Measurements from ENCODE around the gene FBXL7.

Gene FBXL7

DNA sequence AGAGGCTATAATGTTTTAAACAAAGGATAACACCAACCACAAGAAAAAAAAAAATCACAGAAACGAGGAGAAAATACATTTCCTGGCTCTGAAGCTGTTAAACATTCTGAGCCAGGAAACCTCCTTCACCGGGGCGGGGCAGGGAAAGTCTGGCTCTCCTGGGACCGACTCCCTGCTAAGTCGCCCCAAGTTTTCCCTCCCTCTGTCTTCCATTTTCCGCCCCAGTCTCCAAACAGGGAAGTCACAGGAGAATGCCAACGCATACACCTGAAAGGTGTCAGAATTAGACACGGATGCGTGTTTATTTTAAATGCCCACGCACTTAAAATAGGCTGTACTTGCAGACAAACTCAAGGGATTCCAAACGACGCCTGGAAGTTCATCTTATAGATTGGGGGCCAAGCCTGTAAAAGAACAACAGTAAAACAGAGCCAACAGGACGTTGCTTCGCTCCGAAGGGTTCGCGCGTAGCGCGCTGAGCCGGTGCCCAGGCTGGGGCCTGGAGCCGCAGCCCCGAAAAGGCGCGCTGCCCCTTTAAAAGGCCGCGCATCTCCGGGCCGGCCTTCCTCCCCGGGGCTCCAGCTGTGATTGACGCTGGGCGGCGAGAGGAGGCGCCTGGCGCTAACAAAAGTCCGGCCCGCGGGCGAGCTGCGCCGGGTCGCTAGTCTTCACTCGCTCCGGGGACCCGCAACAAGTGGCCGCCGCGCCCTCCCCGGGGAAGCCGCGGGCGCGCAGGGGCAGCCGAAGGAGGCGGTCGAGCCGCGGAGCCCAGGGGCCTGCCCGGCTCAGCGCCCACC, at the start of gene FBXL7:
Gene FBXL7 (plus strand): TSS at position 653 of the 797 bp plus-strand sequence.
- DNase-seq, result no peak

DNA sequence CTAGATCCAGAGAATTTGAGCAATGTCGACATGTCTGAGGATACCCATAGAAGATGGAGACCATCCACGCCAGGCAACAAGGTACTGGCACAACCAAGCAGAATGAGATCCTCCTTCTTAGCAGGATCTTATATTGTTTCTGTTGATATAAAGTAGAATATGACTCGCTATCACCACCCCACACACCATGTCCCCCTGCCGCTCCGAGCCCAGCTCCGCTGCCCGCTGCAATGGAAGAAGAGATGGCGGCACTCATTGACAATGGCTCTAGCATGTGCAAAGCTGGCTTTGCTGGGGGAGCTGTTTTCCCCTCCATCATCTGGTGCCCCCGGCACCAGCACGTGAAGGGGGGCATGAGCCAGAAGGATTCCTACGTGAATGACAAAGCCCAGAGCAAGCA, 49.5 kb upstream of the FBXL7 start:
- no peak for DNase-seq

GRCh38 chr5:15450949-15451348, 49.0 kb upstream of the FBXL7 start:
- DNase-seq, result no peak

GRCh38 chr5:15452030-15452429, 48.0 kb upstream of the FBXL7 start:
- DNase-seq, result no peak

- no peak for DNase-seq
Observed at GRCh38 chr5:15452781-15453180, 47.2 kb upstream of the FBXL7 start.

DNA sequence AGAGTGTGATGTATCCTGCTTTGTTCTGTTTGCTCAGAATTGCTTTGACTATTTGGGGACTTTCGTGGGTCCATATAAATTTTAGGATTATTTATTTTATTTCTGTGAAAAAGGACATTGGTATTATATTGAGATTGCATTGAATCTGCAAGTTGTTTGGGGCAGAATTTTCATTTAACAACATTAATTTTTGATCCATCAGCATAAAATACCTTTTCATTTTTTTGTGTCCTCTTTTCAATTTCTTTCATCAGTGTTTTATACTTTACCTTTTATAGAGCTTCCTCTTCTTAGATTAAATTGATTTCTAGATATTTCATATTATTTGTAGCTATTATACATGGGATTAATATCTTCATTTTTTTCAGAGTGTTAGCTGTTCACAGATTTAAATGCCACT, 40.8 kb upstream of the FBXL7 start:
- DNase-seq, result no peak

DNA sequence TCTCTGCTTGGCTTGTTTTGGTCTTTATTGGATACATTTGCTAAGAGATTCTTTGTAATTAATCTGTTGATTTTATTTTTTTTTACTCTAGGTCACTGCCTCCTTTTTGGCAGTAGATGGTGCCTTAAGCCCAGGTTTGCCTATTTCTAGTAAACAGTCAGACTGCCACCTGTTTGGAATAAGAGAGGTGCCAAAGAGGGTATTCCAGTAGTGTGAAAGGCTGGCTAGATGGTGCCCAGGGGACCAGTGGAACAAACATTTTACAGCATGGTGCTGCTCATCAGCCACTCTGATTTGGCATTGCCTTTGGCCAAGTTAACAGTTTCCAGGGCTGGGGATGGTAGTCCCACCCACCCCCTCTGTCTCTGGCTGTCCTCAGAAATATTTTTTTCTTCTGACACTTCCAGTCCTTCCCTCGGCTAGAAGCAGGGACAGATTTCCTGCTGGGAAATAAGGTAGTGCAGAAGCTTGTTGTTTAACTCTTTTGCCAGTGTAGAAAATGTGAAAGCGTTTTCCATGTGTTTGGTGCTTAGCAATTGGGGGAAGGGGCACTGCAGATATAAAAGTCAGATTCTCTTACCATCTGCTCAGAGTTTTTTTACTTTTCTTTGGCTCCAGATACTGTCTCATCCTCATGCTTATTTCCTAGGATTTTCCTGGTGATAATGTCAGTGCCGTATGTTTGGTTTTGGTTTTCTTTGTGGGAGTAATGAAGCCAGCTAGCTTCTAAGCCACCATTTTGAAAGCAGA, 36.6 kb upstream of the FBXL7 start:
- no peak for DNase-seq

DNA sequence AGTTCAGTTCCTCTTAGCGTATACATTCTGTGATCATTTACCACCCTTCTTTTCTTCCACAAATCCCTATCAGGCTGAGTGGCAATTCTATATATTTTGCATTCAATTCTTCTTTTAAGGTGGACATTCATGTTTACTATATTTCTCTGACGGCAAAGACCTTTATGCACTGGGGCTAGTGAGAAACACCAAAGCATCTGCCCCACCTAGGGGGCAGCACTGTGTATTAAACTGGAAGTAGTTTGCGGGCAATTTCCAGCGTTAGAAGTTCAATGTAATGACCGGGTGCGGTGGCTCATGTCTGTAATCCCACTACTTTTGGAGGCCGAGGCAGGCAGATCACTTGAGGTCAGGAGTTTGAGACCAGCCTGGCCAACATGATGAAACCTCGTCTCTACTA, 27.9 kb upstream of the FBXL7 start:
- DNase-seq, result no peak

- no peak for DNase-seq
Observed at GRCh38 chr5:15474143-15474719, 25.7 kb upstream of the FBXL7 start.

DNA sequence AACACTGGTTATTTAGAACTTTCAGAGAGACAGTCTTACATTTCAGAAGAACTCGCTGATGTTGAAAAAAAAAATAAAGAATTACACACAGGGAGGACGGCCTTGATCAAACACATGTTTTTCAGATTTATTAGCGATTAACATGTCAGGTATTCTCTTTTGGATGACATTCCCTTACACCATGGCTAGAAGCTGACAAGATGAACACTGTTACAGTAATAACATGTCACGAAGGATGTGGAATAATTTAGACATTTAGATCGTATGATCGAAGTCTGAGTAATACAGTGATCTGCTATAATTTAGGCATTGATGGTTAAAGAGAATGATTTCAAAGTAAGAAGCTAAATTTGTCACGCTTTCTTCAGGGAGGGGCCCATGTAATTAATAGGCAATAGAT, 24.6 kb upstream of the FBXL7 start:
- no peak for DNase-seq

DNA sequence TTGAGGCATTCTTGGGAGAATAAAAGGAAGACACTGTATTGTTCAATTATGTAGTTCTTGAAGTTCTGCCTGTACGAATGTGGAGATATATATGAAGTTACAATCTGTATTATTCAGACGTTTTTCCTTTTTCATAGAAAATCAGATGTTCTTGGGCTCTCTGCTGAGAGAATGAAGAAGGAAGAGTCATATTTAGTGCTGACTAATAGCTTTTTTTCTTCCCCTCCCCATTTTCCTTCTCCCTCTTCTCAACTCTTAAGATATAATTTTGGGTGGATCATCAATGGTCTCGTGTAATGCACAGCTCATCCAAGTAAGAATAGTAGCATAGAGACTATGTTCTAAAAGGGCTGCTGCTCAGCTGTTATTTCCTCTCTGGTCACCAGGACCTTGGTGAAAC, 23.0 kb upstream of the FBXL7 start:
- DNase-seq, result no peak

GRCh38 chr5:15480436-15480835, 19.5 kb upstream of the FBXL7 start:
- DNase-seq, result no peak

DNA sequence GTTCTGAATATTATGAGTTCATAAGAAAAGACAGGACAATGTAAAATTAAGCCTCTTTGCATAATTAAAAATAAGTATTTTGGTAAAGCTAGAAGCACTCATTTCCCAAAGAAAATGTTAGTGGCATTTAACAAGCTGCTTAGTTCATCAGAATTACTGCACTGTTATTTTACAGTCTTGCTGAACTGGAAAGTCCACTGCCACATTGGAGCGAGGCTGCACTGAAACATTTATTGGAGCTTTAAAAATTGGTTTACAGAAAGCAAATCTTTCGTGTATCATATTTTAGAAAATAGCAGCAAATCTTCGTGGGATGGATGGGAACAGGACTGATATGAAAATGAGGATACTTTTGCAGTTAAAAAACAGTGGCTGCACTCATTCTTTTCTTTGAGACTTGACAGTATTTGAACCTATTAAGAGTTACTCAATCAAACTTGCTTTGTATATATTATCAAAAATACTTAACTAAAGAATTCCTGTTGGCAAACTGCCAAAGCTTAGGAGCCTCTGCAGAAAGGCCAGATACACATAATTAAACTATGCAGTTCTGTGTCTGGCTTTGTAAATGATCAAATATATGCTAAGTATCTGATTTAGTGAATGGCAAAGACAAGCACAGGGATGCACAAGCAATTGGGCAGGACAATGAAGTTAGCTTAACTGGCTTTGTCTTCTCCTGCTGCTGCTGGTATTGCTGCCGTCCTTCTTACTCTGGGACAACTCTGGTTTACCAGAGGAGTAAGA, 16.5 kb upstream of the FBXL7 start:
- no peak for DNase-seq

GRCh38 chr5:15487228-15487627, 12.8 kb upstream of the FBXL7 start:
- DNase-seq, result no peak

DNA sequence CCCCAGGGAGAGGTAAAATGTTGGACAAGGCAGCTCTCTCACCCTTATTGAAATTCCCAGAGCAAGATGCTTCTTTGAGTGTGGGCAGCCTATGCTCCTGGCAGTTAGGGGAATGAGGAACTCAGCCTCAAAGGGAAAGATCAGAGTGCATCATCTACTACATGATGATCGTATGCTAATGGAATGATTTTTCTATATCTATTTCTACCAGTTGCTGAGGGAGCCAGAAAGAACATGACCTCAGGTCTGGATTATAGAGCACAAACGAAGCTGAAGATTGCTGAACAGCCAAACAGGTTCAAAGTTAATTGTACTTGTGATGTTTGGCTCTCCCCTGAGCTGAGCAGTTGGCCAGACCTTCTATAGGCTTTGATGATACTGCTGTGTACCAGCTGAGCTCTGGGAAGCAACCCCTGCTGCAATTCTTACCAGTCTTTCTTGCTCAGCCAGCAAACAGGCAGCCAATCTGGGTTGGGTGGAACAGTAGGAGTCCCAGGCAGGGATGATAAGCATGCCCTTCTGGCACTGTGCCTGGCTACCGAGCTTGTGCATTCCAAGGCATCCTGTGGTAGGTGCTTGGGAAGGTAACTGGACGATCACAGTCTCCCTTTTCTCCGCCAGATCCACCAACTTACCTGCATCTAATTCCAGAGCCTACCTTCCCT, 10.3 kb upstream of the FBXL7 start:
- DNase-seq, result no peak

- no peak for DNase-seq
Observed at GRCh38 chr5:15492545-15492944, 7.4 kb upstream of the FBXL7 start.

GRCh38 chr5:15493501-15493900, 6.5 kb upstream of the FBXL7 start:
- DNase-seq, result no peak

GRCh38 chr5:15495026-15495425, 5.0 kb upstream of the FBXL7 start:
- no peak for DNase-seq

GRCh38 chr5:15496886-15497285, 3.1 kb upstream of the FBXL7 start:
- DNase-seq, result no peak

- DNase-seq, result no peak
Observed at GRCh38 chr5:15500325-15501001, 483 bp downstream of the FBXL7 start.

DNA sequence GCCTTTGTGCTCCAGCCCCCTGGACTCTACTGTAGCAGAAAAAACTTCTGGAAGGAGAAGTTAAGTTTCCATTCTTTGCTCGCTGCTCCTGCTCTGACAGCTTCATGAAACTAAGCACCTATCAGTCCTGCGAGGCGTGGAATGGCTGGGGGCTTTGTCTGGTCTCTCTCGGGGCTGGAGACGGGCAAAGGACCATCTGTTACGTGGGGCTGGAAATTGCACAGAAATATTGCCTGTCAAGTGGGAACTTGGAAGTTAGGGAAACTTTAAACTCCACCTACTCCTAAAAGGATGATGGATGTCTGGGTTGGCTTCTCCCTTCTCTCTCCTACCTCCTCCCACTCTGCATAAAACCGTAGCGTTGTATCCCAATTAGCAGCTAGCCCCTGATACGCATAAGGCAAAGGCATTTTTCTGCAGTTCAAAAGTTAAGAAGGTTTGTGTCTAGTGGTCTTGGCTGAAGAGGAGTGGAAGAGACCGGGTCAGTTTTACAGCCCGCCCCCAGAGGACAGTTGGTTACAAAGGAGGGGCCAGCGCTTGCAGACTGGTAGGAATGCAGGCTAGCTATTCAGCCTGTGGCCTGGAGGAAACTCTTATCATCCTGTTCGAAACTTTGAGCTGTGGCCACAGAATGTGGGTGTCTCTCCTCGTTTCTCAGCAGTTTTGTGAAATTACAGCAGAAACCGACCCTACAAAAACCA, 1.3 kb downstream of the FBXL7 start:
- no peak for DNase-seq

DNA sequence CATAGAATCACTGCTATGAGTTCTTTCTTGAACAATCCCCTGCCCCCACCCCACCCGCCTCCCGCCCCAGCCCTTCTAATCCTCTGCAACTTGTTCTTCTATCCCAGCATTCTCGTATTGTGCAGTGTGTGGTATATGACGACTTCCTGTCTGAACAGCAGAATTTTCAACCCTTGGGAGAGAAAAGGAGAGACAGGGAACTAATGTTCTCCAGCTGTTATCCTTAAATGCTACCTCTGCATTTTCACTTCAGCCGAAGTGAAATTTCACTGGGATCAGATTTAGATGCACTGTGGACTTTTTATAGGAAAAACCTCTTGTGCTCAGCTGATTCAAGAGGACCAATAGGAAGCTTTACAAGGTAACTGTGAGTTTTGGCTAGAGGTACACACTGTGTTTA, 2.2 kb downstream of the FBXL7 start:
- no peak for DNase-seq
